ENCODE data around the gene TMEM132D. TPM values are rescaled to one million over a fixed set of nuclear protein-coding genes. Genes with fewer than 3 reads are reported as not detected.

The TMEM132D gene
- total RNA-seq, 1 experiment from 2014 or later: not detected

DNA sequence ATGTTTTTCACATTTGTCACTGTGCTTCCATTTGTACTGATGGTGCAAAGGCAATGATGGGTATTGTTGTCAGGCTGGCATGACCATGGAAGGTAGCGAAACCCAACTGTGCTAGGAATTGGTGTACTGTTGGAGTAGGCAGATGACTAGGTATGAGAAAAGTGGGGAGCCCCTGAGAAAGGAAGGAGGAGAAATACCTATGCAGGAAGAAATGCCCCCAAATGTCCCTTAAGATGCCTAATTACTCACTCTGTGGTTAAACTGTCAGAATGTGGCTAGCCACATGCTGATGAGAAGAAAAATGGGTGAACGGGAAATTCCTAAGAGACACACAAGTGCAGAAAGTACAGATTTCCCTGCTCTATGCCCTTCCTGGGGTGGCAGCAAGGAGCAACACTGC, 339.1 kb downstream of the TMEM132D start:
- H3K36me3 ChIP-seq (ENCODE audit: control insufficient read depth, insufficient read depth, low read length): no peaks in the 10 kb centered on the region
- DNase-seq (ENCODE audit: low read depth, low spot score) (no peak), ATAC-seq (no peak)
- TF ChIP-seq POLR2AphosphoS5 (IDR thresholded peaks at IDR 0.05; ENCODE audit: low read depth, low read length) (no peak), TCF7L2 (IDR thresholded peaks at IDR 0.05; ENCODE audit: low read depth, low read length) (no peak), SIN3A (IDR thresholded peaks at IDR 0.05; ENCODE audit: borderline replicate concordance, insufficient read depth, low read depth, low read length) (no peak)
- TF ChIP-seq, protein P1, sequence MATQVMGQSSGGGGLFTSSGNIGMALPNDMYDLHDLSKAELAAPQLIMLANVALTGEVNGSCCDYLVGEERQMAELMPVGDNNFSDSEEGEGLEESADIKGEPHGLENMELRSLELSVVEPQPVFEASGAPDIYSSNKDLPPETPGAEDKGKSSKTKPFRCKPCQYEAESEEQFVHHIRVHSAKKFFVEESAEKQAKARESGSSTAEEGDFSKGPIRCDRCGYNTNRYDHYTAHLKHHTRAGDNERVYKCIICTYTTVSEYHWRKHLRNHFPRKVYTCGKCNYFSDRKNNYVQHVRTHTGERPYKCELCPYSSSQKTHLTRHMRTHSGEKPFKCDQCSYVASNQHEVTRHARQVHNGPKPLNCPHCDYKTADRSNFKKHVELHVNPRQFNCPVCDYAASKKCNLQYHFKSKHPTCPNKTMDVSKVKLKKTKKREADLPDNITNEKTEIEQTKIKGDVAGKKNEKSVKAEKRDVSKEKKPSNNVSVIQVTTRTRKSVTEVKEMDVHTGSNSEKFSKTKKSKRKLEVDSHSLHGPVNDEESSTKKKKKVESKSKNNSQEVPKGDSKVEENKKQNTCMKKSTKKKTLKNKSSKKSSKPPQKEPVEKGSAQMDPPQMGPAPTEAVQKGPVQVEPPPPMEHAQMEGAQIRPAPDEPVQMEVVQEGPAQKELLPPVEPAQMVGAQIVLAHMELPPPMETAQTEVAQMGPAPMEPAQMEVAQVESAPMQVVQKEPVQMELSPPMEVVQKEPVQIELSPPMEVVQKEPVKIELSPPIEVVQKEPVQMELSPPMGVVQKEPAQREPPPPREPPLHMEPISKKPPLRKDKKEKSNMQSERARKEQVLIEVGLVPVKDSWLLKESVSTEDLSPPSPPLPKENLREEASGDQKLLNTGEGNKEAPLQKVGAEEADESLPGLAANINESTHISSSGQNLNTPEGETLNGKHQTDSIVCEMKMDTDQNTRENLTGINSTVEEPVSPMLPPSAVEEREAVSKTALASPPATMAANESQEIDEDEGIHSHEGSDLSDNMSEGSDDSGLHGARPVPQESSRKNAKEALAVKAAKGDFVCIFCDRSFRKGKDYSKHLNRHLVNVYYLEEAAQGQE (IDR thresholded peaks at IDR 0.05; ENCODE audit: insufficient read depth in 1 of 2, low read depth in 2 of 2, low read length in 1 of 2): no peak
- TF ChIP-seq, protein P2, sequence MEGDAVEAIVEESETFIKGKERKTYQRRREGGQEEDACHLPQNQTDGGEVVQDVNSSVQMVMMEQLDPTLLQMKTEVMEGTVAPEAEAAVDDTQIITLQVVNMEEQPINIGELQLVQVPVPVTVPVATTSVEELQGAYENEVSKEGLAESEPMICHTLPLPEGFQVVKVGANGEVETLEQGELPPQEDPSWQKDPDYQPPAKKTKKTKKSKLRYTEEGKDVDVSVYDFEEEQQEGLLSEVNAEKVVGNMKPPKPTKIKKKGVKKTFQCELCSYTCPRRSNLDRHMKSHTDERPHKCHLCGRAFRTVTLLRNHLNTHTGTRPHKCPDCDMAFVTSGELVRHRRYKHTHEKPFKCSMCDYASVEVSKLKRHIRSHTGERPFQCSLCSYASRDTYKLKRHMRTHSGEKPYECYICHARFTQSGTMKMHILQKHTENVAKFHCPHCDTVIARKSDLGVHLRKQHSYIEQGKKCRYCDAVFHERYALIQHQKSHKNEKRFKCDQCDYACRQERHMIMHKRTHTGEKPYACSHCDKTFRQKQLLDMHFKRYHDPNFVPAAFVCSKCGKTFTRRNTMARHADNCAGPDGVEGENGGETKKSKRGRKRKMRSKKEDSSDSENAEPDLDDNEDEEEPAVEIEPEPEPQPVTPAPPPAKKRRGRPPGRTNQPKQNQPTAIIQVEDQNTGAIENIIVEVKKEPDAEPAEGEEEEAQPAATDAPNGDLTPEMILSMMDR (IDR thresholded peaks at IDR 0.05): no peak
- CTCF ChIA-PET: no interaction called here
- H3K4me3 ChIP-seq (ENCODE audit: low read depth in 2 of 2, low read length in 2 of 2): no peak overlapping the region
- no TSS peak for BruUV-seq (replicated peaks)
- intact Hi-C loops (cut with micrococcal nuclease; ENCODE audit: unreplicated experiment) (no loop called here), in situ Hi-C loops (cut with HindIII; ENCODE audit: low pct_unique_long_range_greater_than_20kb, low sequenced_read_pairs) (no loop called here)
- no peaks in the 10 kb centered on the region for H3K9me3 ChIP-seq (ENCODE audit: control insufficient read depth, insufficient read depth, low read depth, low read length)
- H3K27me3 ChIP-seq (ENCODE audit: control insufficient read depth, insufficient read depth, low read length): no peaks in the 10 kb centered on the region
- POLR2A ChIA-PET: no interaction called here
- H3K4me1 ChIP-seq (ENCODE audit: control insufficient read depth, insufficient read depth, low read length): no peaks in the 10 kb centered on the region
- no peak overlapping the region for H3K27ac ChIP-seq (ENCODE audit: low read length)

DNA sequence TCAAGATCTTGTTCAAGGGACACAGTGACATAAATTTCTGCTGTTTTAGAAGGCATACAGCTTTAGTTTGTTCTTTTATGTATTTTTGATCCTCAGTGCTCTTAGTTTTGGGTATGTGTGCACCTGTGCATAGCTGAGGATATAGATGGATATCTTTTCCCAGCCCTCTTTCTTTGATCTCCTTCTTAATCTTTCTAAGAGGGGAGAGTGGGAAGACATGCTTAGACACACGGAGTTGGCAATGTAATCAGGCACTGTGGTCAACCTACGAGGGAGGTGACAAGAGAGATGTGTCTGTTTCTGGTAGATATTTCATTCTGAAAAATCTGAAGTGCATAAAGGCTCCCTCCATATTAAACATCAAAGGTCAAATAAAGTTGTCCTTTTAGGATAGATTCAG, 340.6 kb downstream of the TMEM132D start:
- no peaks in the 10 kb centered on the region for H3K9me3 ChIP-seq (ENCODE audit: control insufficient read depth, insufficient read depth, low read depth, low read length)
- BruUV-seq (replicated peaks): no TSS peak
- CTCF ChIA-PET: no interaction called here
- H3K4me1 ChIP-seq (ENCODE audit: control insufficient read depth, insufficient read depth, low read length): no peaks in the 10 kb centered on the region
- intact Hi-C loops (cut with micrococcal nuclease; ENCODE audit: unreplicated experiment): no loop called here
- no peak overlapping the region for H3K4me3 ChIP-seq (ENCODE audit: low read depth in 2 of 2, low read length in 2 of 2)
- no peaks in the 10 kb centered on the region for H3K27me3 ChIP-seq (ENCODE audit: control insufficient read depth, insufficient read depth, low read length)
- POLR2A ChIA-PET: no interaction called here
- ATAC-seq (no peak), DNase-seq (ENCODE audit: low read depth, low spot score) (no peak)
- no peaks in the 10 kb centered on the region for H3K36me3 ChIP-seq (ENCODE audit: control insufficient read depth, insufficient read depth, low read length)
- no peak overlapping the region for H3K27ac ChIP-seq (ENCODE audit: low read length)
- no peak for TF ChIP-seq POLR2AphosphoS5 (IDR thresholded peaks at IDR 0.05; ENCODE audit: low read depth, low read length)
- TF ChIP-seq, protein P2 (IDR thresholded peaks at IDR 0.05): no peak
- in situ Hi-C loops (cut with HindIII; ENCODE audit: low pct_unique_long_range_greater_than_20kb, low sequenced_read_pairs): no loop called here

DNA sequence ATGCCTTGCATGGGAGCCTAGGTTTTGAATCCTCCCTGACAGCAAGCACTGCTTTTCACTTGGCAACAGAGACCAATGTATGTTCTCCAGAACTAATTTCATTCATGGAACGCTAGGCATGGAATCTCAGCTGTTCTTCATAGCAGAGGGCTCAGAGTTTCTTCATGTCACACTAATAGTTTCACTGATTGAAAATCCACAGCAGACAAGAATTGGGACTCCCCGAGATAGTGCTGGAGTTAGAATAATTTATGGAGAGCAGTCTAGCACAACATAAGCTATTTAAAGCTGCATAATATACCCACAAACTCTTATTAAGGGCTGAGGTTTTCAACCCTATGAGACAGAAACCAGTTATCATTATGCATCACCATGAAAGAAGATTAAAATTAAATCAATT, 342.5 kb downstream of the TMEM132D start:
- no peak for TF ChIP-seq POLR2AphosphoS5 (IDR thresholded peaks at IDR 0.05; ENCODE audit: low read depth, low read length)
- TF ChIP-seq, protein P2 (IDR thresholded peaks at IDR 0.05): no peak
- TF ChIP-seq TCF7L2 (IDR thresholded peaks at IDR 0.05; ENCODE audit: low read depth, low read length): no peak
- CTCF ChIA-PET: interaction anchor here (0.6 kb wide), 1 partner anchor 183 kb away, joined by 3 read pairs; no protein-coding TSS in a partner anchor
- BruUV-seq (replicated peaks): no TSS peak
- no peak overlapping the region for H3K27ac ChIP-seq (ENCODE audit: low read length)
- intact Hi-C loops (cut with micrococcal nuclease; ENCODE audit: unreplicated experiment) (no loop called here), in situ Hi-C loops (cut with HindIII; ENCODE audit: low pct_unique_long_range_greater_than_20kb, low sequenced_read_pairs) (no loop called here)
- no peaks in the 10 kb centered on the region for H3K36me3 ChIP-seq (ENCODE audit: control insufficient read depth, insufficient read depth, low read length)
- ATAC-seq (no peak), DNase-seq (ENCODE audit: low read depth, low spot score) (no peak)
- H3K4me1 ChIP-seq (ENCODE audit: control insufficient read depth, insufficient read depth, low read length): no peaks in the 10 kb centered on the region
- no peaks in the 10 kb centered on the region for H3K27me3 ChIP-seq (ENCODE audit: control insufficient read depth, insufficient read depth, low read length)
- no peak overlapping the region for H3K4me3 ChIP-seq (ENCODE audit: low read depth in 2 of 2, low read length in 2 of 2)
- POLR2A ChIA-PET: no interaction called here
- no peaks in the 10 kb centered on the region for H3K9me3 ChIP-seq (ENCODE audit: control insufficient read depth, insufficient read depth, low read depth, low read length)
